HepG2 (cell line): ENCODE results near the gene NOC2L. TPM values are rescaled to one million over a fixed set of nuclear protein-coding genes. Genes with fewer than 3 reads are reported as not detected.

Source experiments
- DNMT1 ChIP-seq: sonication (generic); formaldehyde crosslinking; IDR thresholded peaks from 2 replicates; pipeline ENCODE4 v1.5.1; 2020; ENCODE audit warnings: mild to moderate bottlenecking, missing genetic modification reagents
- FOSL1 ChIP-seq: sonication (generic); formaldehyde crosslinking; IDR thresholded peaks from 2 replicates; pipeline ENCODE4 v1.9.0; 2021; ENCODE audit warnings: missing genetic modification reagents, borderline replicate concordance
- KAT7 ChIP-seq: IDR thresholded peaks from 2 replicates; pipeline ENCODE4 v1.6.1; 2018; ENCODE audit warnings: borderline replicate concordance, missing compliant biosample characterization
- NCOA1 ChIP-seq: sonication (generic); formaldehyde crosslinking; IDR thresholded peaks from 2 replicates; pipeline ENCODE4 v1.9.0; 2021; ENCODE audit warnings: missing genetic modification reagents
- NR2F6 ChIP-seq, 2 experiments: IDR thresholded peaks; 2 replicates each; pipeline ENCODE4 v1.6.1; 2016; ENCODE audit warnings: antibody characterized with exemption in 1 of 2, mild to moderate bottlenecking in 1 of 2
- REST ChIP-seq, 2 experiments: IDR thresholded peaks; 2 replicates each; pipeline ENCODE4 v1.6.1; 2011 to 2012; ENCODE audit warnings: low read length in 2 of 2, borderline replicate concordance in 1 of 2, low read depth in 1 of 2, mild to moderate bottlenecking in 1 of 2, moderate library complexity in 1 of 2
- SCMH1 ChIP-seq: sonication (generic); formaldehyde crosslinking; IDR thresholded peaks from 2 replicates; pipeline ENCODE4 v1.9.0; 2021; ENCODE audit warnings: missing genetic modification reagents, mild to moderate bottlenecking, borderline replicate concordance
- SMARCC2 ChIP-seq: fragments of 450-650 bp; IDR thresholded peaks from 2 replicates; pipeline ENCODE4 v1.6.1; 2017; ENCODE audit warnings: antibody characterized with exemption, mild to moderate bottlenecking
- SMC3 ChIP-seq: IDR thresholded peaks from 2 replicates; pipeline ENCODE4 v1.6.1; 2011; ENCODE audit warnings: low read length, improper control_type of control experiment
- SNAPC4 ChIP-seq: sonication (generic); formaldehyde crosslinking; IDR thresholded peaks from 2 replicates; pipeline ENCODE4 v1.4.0; 2020; ENCODE audit warnings: mild to moderate bottlenecking, missing genetic modification reagents
- ZNF30 ChIP-seq: sonication (generic); formaldehyde crosslinking; IDR thresholded peaks from 2 replicates; pipeline ENCODE4 v1.5.0; 2020; ENCODE audit warnings: mild to moderate bottlenecking, missing genetic modification reagents
- ZNF44 ChIP-seq: sonication (generic); formaldehyde crosslinking; IDR thresholded peaks from 2 replicates; pipeline ENCODE4 v1.5.1; 2020; ENCODE audit warnings: mild to moderate bottlenecking, missing genetic modification reagents
- ZNF597 ChIP-seq: sonication (generic); formaldehyde crosslinking; IDR thresholded peaks from 2 replicates; pipeline ENCODE4 v1.5.0; 2020; ENCODE audit warnings: missing genetic modification reagents
- ZSCAN29 ChIP-seq: sonication (generic); formaldehyde crosslinking; conservative IDR thresholded peaks from 2 replicates; pipeline ENCODE4 v1.4.0; 2020; ENCODE audit warnings: mild to moderate bottlenecking, missing genetic modification reagents
- ZSCAN9 ChIP-seq: IDR thresholded peaks from 2 replicates; pipeline ENCODE4 v1.6.1; 2016; ENCODE audit warnings: borderline replicate concordance
- ZXDC ChIP-seq: sonication (generic); formaldehyde crosslinking; IDR thresholded peaks from 2 replicates; pipeline ENCODE4 v1.5.0; 2020; ENCODE audit warnings: mild to moderate bottlenecking, missing genetic modification reagents
- polyA plus RNA-seq, 8 experiments: library from polyadenylated mRNA; depleted of rRNA in 3 of 8; stranded (reverse) in 7 of 8; unstranded in 1 of 8; fragments of >200 nt; fragmentation: Illumina TruSeq in 4 of 8; extraction: Trizol in 4 of 8; gene quantifications; 2 replicates each; pipeline versions ENCODE4 v1.2.1 to v1.2.3, GENCODE V29; 2011 to 2016; ENCODE audit warnings: low read depth in 4 of 8, missing spikeins in 1 of 8, mixed read lengths in 1 of 8; ENCODE audit not compliant: insufficient read depth in 1 of 8
- total RNA-seq, 5 experiments: library from RNA; depleted of rRNA; stranded (reverse); fragments of >200 nt; fragmentation: Illumina TruSeq; extraction: Trizol; gene quantifications; 2 replicates each; pipeline ENCODE4 v1.2.3, GENCODE V29; 2016; ENCODE audit warnings: low read depth in 1 of 5

The NOC2L gene
- total and polyA plus RNA-seq, 2 of the 13 experiments (the other 11 are each of a cell fraction or from before 2014, with no cell fraction given), result 32.0 to 103 TPM

GRCh38 chr1:1000357-1001056 lies 41.5 kb upstream of the NOC2L start (continued):
- 0 out of 2 replicates have a peak, but pooled peaks have one; percentile 12 for TF ChIP-seq SNAPC4
- TF ChIP-seq DNMT1 (CRISPR knock-in tag), result peak; percentile 85
- no peak for TF ChIP-seq NR2F6 (IDR thresholded peaks at IDR 0.05)
- TF ChIP-seq NR2F6 (CRISPR knock-in tag; IDR thresholded peaks at IDR 0.05), result peak; percentile 49; the same call in 1 of the 2 replicates
- TF ChIP-seq ZXDC (CRISPR knock-in tag), result no peak
- TF ChIP-seq REST (IDR thresholded peaks at IDR 0.05; ENCODE audit: borderline replicate concordance in 1 of 2, low read depth in 1 of 2, low read length in 2 of 2), result no peak
- TF ChIP-seq SMARCC2, result peak; percentile 85; the same call in 1 of the 2 replicates
- TF ChIP-seq ZSCAN9 (CRISPR knock-in tag), result peak; percentile 82; the same call in 1 of the 2 replicates
- TF ChIP-seq FOSL1 (CRISPR knock-in tag), result peak; percentile 40; the same call in 1 of the 2 replicates
- TF ChIP-seq ZNF44 (CRISPR knock-in tag), result no peak
- TF ChIP-seq NCOA1 (CRISPR knock-in tag), result peak; percentile 34; the same call in 1 of the 2 replicates
- no peak for TF ChIP-seq SMC3
- TF ChIP-seq ZSCAN29 (CRISPR knock-in tag), result no peak; the same call in none of the 2 replicates
- TF ChIP-seq ZNF597, result 0 out of 2 replicates have a peak, but pooled peaks have one; percentile 16
- no peak for TF ChIP-seq SCMH1 (CRISPR knock-in tag)
- TF ChIP-seq ZNF30 (CRISPR knock-in tag), result peak; percentile 61; the same call in 1 of the 2 replicates
- TF ChIP-seq KAT7 (CRISPR knock-in tag), result peak; percentile 83; the same call in 1 of the 2 replicates
